Stimulated activated CD4-positive, alpha-beta T cell treated with anti-CD3 and anti-CD28 coated beads, TNF-alpha, amount 100 ng/mL, for 4 hours (primary cell): ENCODE results near the gene NRP2.

Source experiments
- DNase-seq, 3 experiments: peaks; one replicate each; pipeline ENCODE4 v3.0.0-alpha.2; 2020; ENCODE audit warnings: low read depth in 3 of 3

Gene NRP2, protein sequence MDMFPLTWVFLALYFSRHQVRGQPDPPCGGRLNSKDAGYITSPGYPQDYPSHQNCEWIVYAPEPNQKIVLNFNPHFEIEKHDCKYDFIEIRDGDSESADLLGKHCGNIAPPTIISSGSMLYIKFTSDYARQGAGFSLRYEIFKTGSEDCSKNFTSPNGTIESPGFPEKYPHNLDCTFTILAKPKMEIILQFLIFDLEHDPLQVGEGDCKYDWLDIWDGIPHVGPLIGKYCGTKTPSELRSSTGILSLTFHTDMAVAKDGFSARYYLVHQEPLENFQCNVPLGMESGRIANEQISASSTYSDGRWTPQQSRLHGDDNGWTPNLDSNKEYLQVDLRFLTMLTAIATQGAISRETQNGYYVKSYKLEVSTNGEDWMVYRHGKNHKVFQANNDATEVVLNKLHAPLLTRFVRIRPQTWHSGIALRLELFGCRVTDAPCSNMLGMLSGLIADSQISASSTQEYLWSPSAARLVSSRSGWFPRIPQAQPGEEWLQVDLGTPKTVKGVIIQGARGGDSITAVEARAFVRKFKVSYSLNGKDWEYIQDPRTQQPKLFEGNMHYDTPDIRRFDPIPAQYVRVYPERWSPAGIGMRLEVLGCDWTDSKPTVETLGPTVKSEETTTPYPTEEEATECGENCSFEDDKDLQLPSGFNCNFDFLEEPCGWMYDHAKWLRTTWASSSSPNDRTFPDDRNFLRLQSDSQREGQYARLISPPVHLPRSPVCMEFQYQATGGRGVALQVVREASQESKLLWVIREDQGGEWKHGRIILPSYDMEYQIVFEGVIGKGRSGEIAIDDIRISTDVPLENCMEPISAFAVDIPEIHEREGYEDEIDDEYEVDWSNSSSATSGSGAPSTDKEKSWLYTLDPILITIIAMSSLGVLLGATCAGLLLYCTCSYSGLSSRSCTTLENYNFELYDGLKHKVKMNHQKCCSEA

GRCh38 chr2:205682239-205682970, at the start of gene NRP2:
Gene NRP2, plus strand, starts transcription at chr2:205682501. Its CDS starts 790 bp downstream, at chr2:205683291.
- peak in 2 of 3 experiments; percentile 16 to 20 for DNase-seq

DNA sequence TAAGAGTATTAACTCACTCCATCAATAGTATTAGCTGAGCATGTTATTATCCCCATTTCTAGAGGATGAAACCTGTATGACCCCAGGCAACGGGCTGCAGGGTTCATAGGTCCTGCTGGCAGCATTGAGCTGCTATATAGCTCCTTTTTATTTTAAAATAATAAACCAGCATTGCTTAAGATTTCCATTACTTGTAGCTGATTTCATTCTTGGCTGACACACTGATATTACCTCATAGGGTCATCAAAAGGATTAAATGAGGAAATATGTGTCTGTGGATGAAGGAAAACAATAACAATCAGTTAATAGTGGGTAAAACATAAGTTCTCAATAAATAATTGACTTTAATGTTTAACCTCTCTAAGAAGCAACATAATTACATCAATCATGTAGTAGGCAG, 48.3 kb upstream of the NRP2 start:
- no peak for DNase-seq

GRCh38 chr2:205636549-205637319, 45.6 kb upstream of the NRP2 start:
- no peak for DNase-seq

- DNase-seq, result no peak
These were observed 45.0 kb upstream of the NRP2 start for GRCh38 chr2:205637320-205637602.

GRCh38 chr2:205637779-205638503, 44.4 kb upstream of the NRP2 start:
- DNase-seq, result no peak

GRCh38 chr2:205640716-205641115, 41.6 kb upstream of the NRP2 start:
- no peak for DNase-seq

DNA sequence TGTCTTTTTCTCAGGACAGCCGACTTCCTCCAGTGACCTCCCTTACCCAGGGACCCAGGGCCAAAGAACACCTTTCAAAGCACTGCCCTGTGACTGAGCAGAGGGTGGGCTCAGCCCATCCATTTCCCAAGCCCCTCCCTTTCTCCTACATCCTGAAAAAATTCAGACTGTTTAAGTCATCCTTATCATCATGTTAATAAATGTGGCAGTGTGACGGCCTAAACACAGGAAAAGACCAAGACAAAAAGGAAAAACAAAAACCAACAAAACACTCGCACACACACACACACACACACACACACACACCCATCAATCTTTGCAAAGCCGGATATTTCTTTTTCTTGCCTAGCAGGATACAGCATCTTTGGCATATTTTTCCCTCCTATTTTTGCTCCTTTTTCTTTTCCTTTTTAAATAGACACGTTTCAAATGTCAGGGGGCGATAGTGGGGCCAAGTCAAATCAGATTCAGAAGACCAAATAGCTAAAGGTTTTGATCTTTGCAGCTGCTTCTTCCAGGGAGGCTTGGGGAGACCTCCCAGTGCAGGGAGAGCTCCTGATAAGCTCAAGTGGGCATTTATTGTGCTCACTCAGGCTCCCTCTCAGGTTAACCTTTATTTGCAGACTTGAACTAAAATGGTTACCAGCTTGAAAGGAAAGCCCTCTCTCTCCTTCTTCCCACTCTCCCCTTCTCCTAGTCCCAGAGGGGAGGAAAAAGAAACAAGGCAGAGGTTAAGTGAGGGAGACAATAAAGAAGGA, 39.5 kb upstream of the NRP2 start:
- no peak for DNase-seq

DNA sequence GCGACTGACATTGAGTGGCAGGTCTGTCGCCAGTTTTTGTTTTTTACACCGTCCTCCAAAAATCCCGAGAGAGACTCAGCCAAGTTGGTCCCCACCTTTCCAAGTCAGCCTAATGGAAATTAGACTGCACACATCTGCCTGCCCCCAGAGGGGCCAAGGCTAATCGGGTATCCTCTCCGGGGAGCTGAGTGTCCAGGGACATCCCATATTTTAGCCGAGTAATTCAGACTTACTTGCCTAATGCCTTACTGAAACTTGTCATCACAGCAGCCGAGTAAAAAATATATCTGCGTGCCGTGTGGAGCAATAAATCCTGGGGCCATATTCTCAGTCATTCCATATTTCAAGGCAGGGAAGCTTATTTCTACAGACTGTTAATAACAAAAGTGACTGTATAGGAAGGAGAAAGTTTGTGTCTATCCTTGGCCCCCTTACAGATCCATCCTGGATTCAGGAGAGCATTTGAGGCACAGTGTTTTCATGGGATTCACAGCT, 38.9 kb upstream of the NRP2 start:
- no peak for DNase-seq

DNA sequence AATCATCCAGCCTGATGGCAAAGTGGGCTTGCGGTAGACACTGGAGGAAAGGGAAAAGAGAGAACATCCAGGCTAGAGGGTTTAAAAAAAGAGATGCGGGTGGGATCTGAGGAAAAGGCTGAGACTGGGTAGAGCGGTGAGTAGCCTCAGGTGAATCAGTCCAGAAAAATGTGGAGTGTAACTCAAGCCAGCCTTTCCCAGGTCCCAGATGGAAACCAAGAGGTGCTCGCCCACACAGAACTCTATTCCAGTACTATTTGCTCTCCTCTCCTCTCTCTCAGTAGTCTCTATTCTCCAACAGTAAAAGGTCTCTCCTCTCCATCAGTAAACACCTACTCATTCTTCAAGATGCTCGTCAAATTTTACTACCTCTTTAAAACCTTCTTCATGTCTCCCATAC, 38.3 kb upstream of the NRP2 start:
- DNase-seq, result no peak

- DNase-seq, result no peak
These were observed 35.6 kb upstream of the NRP2 start for GRCh38 chr2:205646680-205647079.

DNA sequence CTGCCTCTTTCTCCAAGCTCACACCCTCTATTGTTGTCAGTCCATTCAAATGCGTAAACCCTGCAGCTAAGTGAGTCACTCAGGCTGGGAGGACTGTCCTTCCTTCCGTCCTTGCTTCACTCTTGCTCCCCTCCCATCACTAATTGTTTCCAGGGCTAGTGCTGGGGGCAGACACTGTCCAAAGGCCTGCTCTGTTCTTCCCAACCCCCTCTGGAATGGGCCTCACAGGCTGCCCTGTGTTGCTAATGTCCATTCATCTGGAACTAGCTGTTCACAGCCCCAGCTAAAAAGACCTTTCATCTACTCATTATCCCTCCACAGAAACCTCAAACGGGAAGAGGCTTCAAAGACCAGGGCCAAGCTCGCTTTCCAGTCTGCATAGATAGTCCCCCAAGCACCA, 31.9 kb upstream of the NRP2 start:
- no peak for DNase-seq

DNA sequence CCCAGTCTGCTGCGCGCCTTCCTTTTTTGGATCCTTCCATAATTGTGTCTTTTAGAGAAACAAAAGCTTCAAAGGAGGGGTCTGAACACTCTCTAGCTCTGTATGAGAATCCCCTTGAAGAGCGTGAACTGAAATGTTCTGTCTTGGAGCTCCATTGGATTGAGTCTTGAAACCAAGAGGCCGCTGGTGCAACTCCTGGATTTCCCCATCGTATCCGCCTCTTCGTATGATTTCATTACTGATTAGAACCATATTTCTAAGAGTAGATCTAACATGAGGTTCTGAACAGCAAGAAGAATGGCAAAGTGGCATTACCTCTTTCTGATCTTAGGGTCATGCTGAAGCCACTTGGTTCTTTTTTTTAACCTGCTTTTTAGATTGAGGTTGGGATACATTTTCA, 31.4 kb upstream of the NRP2 start:
- DNase-seq, result no peak

GRCh38 chr2:205651719-205652118, 30.6 kb upstream of the NRP2 start:
- no peak for DNase-seq

- DNase-seq, result no peak
These were observed 27.3 kb upstream of the NRP2 start for GRCh38 chr2:205654878-205655605.

DNA sequence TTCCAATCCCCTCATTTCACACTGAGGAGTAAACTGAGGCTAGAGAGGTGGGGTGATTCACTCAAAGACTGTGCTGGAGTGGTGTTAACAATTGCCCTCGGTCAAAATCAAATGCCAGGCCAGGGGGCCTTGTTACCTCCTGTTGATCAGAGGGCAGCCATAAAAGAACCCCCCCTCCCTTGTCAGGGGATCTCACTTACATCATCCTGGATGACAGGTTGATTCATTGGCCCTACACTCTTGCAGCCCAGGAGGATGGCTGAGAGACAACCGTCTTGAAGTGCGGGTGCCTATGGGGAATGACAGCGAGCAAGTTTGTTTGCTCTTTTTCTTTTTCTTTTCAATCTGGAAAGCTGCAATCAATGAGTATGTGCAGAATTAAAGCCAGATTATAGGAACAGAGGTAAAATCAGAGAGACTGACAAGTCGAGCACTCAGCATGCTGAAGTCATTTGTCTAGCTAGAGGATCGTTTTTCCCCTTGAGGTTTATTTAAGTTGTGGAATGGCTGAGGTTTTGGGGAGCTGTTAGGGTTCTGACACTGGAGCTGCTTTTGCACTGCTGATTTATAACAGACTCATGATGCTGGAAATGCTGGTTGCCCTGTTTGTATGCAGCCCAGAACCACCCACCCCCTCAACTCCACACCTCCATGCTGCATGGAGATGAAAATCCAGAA, 26.4 kb upstream of the NRP2 start:
- no peak for DNase-seq

GRCh38 chr2:205656461-205656860, 25.8 kb upstream of the NRP2 start:
- DNase-seq, result no peak

DNA sequence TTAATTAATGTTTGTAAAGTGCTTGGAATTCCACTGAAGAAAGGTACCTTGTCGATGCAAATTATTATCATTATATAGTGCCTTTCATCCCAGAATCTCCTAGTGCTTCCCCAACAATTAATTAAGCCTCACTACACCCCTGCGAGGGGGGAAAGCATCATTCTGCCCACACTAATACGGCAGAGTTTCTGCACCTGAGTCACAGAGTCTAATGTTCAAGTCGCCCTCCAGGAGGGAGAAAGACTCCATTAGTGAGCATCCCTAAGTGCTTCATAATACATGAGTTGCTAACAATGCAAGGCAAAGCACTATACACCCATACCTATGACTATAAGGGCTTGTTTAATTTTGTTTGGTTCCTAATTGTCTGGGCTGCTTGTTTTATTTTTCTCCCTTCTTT, 25.4 kb upstream of the NRP2 start:
- no peak for DNase-seq

DNA sequence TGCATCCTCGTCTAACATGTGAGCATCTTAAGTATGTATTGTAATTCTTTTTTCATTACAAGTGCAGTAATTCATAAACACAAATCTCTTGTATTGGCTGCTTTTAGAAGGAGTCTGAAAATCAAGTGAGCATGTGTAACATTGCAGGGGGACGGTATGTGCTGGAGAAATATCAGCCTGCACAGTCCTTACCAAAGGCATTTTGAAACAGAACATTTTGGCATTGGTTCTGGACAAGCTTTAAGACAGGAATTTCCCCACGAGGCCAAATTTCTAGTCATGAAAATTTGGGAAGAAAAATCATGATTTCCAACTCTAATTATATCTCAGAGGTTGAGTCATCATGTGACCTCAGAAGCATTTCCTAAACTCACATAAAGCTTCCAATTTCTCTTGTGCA, 24.7 kb upstream of the NRP2 start:
- no peak for DNase-seq

DNA sequence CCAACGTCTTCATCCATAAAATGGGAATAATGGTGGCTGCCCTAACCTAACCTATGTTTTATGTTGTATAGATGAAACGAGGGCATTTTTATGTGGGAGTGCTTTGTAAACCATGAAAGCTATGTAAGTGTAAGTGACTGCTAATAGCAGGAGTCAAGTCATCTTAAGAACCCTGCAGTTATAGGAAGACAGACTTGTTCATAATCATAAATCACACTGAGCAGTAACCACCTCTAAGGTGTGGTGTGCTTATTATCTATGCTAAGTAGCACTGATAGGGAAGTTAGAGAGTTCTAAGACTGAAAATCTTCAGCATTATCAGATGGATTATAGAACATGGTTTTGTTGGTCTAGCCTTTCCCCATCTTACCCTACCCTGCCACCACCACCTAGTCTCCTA, 24.2 kb upstream of the NRP2 start:
- DNase-seq, result no peak
